Upper lobe of right lung (tissue), 1 donor: ENCODE data around the gene APOF. TPM values are rescaled to one million over a fixed set of nuclear protein-coding genes. Genes with fewer than 3 reads are reported as not detected.
"Not testable (repeated sequence)": the region's sequence is repeated elsewhere in the genome, so short reads cannot be mapped to it uniquely, and the experiment has no call there.

ENCODE experiments used
- ATAC-seq: fragments of 200-7000 bp; cut with Tn5 transposase; one replicate; pipeline ENCODE4 v1.9.1; 2020; ENCODE audit warnings: mild to moderate bottlenecking, moderate library complexity
- DNase-seq: peaks from one replicate; pipeline ENCODE4 v3.0.0-alpha.2; 2020
- H3K27ac ChIP-seq: fragments of 200-600 bp; one replicate; pipeline ENCODE4 v1.8.0; 2022
- H3K27me3 ChIP-seq: fragments of 200-600 bp; one replicate; pipeline ENCODE4 v1.8.0; 2022; ENCODE audit warnings: mild to moderate bottlenecking
- H3K36me3 ChIP-seq: fragments of 200-600 bp; one replicate; pipeline ENCODE4 v1.8.0; 2022
- H3K4me1 ChIP-seq: fragments of 200-600 bp; one replicate; pipeline ENCODE4 v1.8.0; 2022
- H3K4me3 ChIP-seq: fragments of 200-600 bp; one replicate; pipeline ENCODE4 v1.8.0; 2022; ENCODE audit warnings: mild to moderate bottlenecking
- H3K9me3 ChIP-seq: fragments of 200-600 bp; one replicate; pipeline ENCODE4 v1.8.0; 2022
- CTCF ChIP-seq: fragments of 200-600 bp; IDR thresholded peaks from one replicate; pipeline ENCODE4 v1.8.0; 2022; ENCODE audit warnings: antibody characterized with exemption
- intact Hi-C: fragments of 100-400 bp; cut with DNase I; formaldehyde crosslinking; loops from one replicate; pipeline ENCODE4 v1.11.0; 2022
- long read RNA-seq: library from polyadenylated mRNA; unstranded; transcript quantifications from one replicate; pipeline ENCODE4 v2.0.0, GENCODE V29; 2021
- total RNA-seq: library from RNA; stranded (reverse); fragmentation: NEBNext Ultra II Directional; extraction: Animal tissue kit (Norgen Biotek cat#: 25700); gene quantifications from one replicate; pipeline ENCODE4 v1.2.1, GENCODE V29; 2021
- donor health status: DM: no; HTN: yes; CAD: no; lungs with severe emphysema.

The APOF gene
- total RNA-seq: not detected
- long read RNA-seq: 0 reads

DNA sequence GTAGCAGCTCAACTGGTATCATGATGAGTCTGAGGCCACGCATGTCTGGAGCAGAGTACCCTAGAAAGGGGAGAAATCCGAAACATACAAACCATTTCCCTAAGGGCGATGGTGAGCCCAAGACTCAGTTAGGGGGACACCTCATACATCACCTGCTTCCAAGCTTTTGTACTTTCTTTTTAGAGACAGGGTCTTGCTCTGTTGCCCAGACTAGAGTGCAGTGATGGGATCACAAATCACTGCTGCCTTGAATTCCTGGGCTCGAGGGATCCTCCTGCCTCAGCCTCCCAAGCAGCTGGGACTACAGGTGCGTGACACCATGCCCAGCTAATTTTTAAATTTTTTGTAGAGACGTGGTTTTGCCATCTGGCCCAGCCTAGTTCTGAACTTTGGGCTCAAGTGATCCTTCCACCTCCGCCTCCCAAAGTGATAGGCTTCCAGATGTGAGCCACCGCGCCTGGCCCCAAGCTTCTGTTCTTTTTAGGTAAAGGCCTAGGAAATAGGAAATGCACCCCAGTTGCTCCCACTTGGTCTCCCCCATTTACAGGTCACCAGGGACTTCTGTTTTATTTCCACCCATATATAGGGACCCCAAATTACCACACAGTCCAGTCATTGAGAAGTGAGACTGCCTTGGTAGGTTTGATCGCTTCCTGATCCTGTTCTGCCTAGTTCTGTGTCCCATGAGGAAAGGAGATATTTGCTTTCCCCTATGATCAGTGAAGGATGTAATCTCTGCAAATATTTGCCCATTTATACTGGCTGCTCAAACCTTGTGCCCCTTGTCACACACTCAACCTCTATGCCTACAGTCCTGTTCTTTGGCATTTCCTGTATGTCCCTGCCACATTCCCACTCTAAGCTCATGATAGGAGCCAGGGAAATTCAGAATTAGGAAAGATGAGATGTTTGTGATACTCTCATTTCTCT, at the start of gene APOF:
APOF (minus strand) TSS at position 728 of the 930 bp plus-strand sequence; CDS start at position 616, 112 bp downstream.
- intact Hi-C loops: no loop called here
- no peak for TF ChIP-seq CTCF
- Histone ChIP-seq H3K36me3 (no peaks in the 10 kb centered on the region), H3K4me3 (no peak within 1 kb of the TSS), H3K27me3 (no peaks in the 10 kb centered on the region), H3K4me1 (peaks cover 20% of the 10 kb centered on the region), H3K27ac (no peak within 1 kb of the TSS), H3K9me3 (no peaks in the 10 kb centered on the region)
- DNase-seq (no peak), ATAC-seq (no peak)

DNA sequence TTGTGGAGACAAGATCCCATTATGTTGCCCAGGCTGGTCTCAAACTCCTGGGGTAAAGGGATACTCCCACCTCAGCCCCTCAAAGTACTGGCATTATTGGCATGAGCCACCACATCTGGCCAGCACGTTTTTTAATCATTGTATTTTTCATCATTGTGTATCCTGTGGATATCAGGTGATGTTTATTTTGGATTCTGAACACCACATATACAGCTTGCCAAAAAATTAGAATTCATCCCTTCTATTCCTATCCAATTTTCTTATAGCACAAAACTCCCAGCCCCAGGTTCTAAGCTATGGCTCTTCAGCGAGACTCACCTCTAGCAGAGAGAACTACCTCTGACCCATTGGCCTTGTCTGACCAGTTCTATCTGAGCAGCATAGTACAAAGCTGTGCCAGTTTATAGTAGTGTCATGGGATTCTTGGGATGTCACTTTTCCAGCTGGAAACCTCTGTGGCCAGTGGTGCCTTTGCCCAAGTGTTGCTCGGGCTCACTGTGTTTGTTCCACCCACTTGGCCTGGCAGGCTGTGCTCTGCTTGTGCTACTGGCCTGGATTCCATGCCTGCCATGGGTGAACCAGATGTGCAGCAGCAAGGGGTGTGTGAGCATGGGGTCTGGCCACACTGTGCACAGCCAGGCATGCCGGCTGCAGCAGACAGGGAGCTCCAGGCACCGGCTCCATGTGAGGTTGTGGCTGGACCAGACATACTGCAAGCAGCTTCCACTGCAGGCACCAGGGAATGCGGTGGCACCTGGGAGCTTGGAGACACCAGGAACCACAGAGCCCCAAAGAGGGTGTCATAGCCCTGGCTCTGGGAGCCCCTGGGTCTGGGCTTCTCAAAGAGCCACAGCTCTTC, 49.4 kb upstream of the APOF start:
- Histone ChIP-seq H3K4me3 (no peak overlapping the region), H3K36me3 (no peaks in the 10 kb centered on the region), H3K27me3 (no peaks in the 10 kb centered on the region), H3K27ac (no peak overlapping the region), H3K9me3 (no peaks in the 10 kb centered on the region), H3K4me1 (no peaks in the 10 kb centered on the region)
- DNase-seq: no peak
- no peak for ATAC-seq
- intact Hi-C loops: no loop called here
- TF ChIP-seq CTCF: no peak

- TF ChIP-seq CTCF: no peak
- intact Hi-C loops: no loop called here
These were observed 48.1 kb upstream of the APOF start for GRCh38 chr12:56410768-56411167.

GRCh38 chr12:56408799-56409417, 46.3 kb upstream of the APOF start:
- Histone ChIP-seq H3K4me1 (no peaks in the 10 kb centered on the region), H3K9me3 (no peaks in the 10 kb centered on the region), H3K4me3 (no peak overlapping the region), H3K27ac (no peak overlapping the region), H3K27me3 (no peaks in the 10 kb centered on the region), H3K36me3 (no peaks in the 10 kb centered on the region)
- ATAC-seq: no peak
- no peak for DNase-seq
- intact Hi-C loops: no loop called here
- no peak for TF ChIP-seq CTCF

More at GRCh38 chr12:56410768-56411167, 48.1 kb upstream of the APOF start:
- Histone ChIP-seq H3K4me1 (no peaks in the 10 kb centered on the region), H3K9me3 (no peaks in the 10 kb centered on the region), H3K36me3 (no peaks in the 10 kb centered on the region), H3K27ac (no peak overlapping the region), H3K4me3 (no peak overlapping the region), H3K27me3 (no peaks in the 10 kb centered on the region)
- DNase-seq (no peak), ATAC-seq (no peak)

- H3K4me1 ChIP-seq, H3K4me3 ChIP-seq, intact Hi-C loops, ATAC-seq, H3K9me3 ChIP-seq, DNase-seq, H3K27ac ChIP-seq, H3K36me3 ChIP-seq, H3K27me3 ChIP-seq: not testable (repeated sequence)
These were observed 41.6 kb upstream of the APOF start for GRCh38 chr12:56404227-56404626.

DNA sequence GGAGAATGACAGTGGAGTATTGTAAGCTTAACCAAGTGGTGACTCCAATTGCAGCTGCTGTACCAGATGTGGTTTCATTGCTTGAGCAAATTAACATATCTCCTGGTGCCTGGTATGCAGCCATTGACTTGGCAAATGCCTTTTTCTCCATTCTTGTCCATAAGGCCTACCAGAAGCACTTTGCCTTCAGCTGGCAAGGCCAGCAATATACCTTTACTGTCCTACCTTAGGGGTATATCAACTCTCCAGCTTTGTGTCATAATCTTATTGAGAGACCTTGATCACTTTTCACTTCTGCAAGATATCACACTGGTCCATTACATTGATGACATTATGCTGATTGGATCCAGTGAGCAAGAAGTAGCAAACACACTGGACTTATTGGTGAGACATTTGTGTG, 39.0 kb upstream of the APOF start:
- H3K9me3 ChIP-seq, H3K27ac ChIP-seq, ATAC-seq, H3K4me3 ChIP-seq, intact Hi-C loops, H3K27me3 ChIP-seq, H3K4me1 ChIP-seq, DNase-seq, H3K36me3 ChIP-seq: not testable (repeated sequence)

- H3K27me3 ChIP-seq: not testable (repeated sequence)
These were observed 38.5 kb upstream of the APOF start for GRCh38 chr12:56401125-56401524.

DNA sequence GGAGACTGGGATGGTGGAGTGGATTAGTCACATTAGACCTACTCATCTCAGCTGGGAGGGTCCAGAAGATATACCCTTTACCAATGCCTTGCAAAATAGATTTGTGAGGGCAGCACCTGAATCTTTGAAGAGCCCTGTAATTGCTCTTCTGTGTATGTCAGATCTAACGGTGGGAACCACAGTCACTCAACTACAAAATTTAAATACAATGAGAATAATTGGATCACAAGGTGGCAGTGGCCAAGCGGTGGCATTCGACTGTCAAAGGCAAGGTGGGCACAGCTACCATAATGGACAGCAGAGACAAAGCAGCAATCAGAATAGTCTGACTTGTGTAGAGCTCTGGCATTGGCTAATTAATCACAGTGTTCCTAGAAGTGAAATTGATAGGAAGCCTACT, 36.8 kb upstream of the APOF start:
- DNase-seq, H3K9me3 ChIP-seq, H3K4me3 ChIP-seq, ATAC-seq, H3K27me3 ChIP-seq, H3K27ac ChIP-seq, H3K36me3 ChIP-seq, H3K4me1 ChIP-seq, intact Hi-C loops: not testable (repeated sequence)

More at GRCh38 chr12:56401125-56401524, 38.5 kb upstream of the APOF start:
- H3K27ac ChIP-seq, ATAC-seq, H3K9me3 ChIP-seq, intact Hi-C loops, H3K4me1 ChIP-seq, DNase-seq, H3K36me3 ChIP-seq, H3K4me3 ChIP-seq: not testable (repeated sequence)
